RWPE2 (cell line): ENCODE data around the gene GPR12.

ENCODE experiments used
- ATAC-seq: fragments of 200-7000 bp; cut with Tn5 transposase; 3 replicates; pipeline ENCODE4 v1.9.1; 2021; ENCODE audit warnings: low read depth
- DNase-seq: peaks from one replicate; pipeline ENCODE4 v3.0.0-alpha.2; 2020; ENCODE audit warnings: low spot score
- H3K27ac ChIP-seq: fragments of 450-650 bp; 2 replicates; pipeline ENCODE4 v1.5.1; 2017; ENCODE audit warnings: mild to moderate bottlenecking; ENCODE audit not compliant: poor library complexity, severe bottlenecking
- H3K27me3 ChIP-seq: fragments of 250-450 bp; sonication (Bioruptor Pico); 2 replicates; pipeline ENCODE4 v1.5.1; 2021; ENCODE audit warnings: mild to moderate bottlenecking, moderate library complexity; ENCODE audit not compliant: insufficient read depth, poor library complexity, severe bottlenecking
- H3K36me3 ChIP-seq: fragments of 250-450 bp; sonication (Bioruptor Pico); 2 replicates; pipeline ENCODE4 v1.5.1; 2020; ENCODE audit warnings: low read depth, mild to moderate bottlenecking, moderate library complexity
- H3K4me1 ChIP-seq: fragments of 250-450 bp; sonication (Bioruptor Pico); 2 replicates; pipeline ENCODE4 v1.5.1; 2021; ENCODE audit warnings: mild to moderate bottlenecking, moderate library complexity; ENCODE audit not compliant: insufficient read depth, poor library complexity, severe bottlenecking
- H3K4me3 ChIP-seq: fragments of 250-450 bp; sonication (Bioruptor Pico); 2 replicates; pipeline ENCODE4 v1.5.1; 2021; ENCODE audit warnings: mild to moderate bottlenecking, moderate library complexity; ENCODE audit not compliant: severe bottlenecking
- H3K9me3 ChIP-seq: fragments of 250-450 bp; sonication (Bioruptor Pico); 2 replicates; pipeline ENCODE4 v1.5.1; 2021; ENCODE audit warnings: mild to moderate bottlenecking, moderate library complexity; ENCODE audit not compliant: severe bottlenecking
- TF ChIP-seq, protein P1 (sequence below): fragments of 450-650 bp; IDR thresholded peaks from one replicate; pipeline ENCODE4 v1.5.1; 2017; ENCODE audit warnings: mild to moderate bottlenecking, moderate library complexity; ENCODE audit not compliant: poor library complexity, severe bottlenecking

GPR12 gene

GRCh38 chr13:26713341-26713740, 47.2 kb downstream of the GPR12 start:
- Histone ChIP-seq H3K27ac (no peak overlapping the region), H3K4me3 (no peak overlapping the region), H3K9me3 (no peaks in the 10 kb centered on the region), H3K36me3 (no peaks in the 10 kb centered on the region), H3K27me3 (no peaks in the 10 kb centered on the region), H3K4me1 (no peaks in the 10 kb centered on the region)
- TF ChIP-seq, protein P1, sequence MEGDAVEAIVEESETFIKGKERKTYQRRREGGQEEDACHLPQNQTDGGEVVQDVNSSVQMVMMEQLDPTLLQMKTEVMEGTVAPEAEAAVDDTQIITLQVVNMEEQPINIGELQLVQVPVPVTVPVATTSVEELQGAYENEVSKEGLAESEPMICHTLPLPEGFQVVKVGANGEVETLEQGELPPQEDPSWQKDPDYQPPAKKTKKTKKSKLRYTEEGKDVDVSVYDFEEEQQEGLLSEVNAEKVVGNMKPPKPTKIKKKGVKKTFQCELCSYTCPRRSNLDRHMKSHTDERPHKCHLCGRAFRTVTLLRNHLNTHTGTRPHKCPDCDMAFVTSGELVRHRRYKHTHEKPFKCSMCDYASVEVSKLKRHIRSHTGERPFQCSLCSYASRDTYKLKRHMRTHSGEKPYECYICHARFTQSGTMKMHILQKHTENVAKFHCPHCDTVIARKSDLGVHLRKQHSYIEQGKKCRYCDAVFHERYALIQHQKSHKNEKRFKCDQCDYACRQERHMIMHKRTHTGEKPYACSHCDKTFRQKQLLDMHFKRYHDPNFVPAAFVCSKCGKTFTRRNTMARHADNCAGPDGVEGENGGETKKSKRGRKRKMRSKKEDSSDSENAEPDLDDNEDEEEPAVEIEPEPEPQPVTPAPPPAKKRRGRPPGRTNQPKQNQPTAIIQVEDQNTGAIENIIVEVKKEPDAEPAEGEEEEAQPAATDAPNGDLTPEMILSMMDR = no peak
- DNase-seq (no peak), ATAC-seq (no peak)

DNA sequence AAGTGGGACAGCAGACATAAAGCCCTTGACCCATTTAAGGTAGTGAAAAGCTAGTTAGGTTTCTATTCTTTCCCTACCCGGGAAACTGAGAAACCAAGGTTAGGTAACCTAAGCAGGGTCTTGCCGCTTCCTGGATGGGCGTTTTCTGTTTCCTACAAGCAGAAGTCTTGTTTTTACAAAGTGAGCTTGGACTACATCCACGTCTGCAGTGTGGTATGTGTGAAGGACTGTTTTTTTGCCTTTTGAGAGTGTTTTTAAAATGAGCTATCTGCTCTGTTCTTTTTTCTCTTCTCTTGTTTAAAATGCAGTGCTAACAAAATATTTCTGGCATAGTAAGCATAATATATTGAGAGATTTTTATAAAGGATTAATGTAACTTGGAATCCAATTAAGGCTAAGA, 49.4 kb downstream of the GPR12 start:
- no peaks in the 10 kb centered on the region for H3K36me3 ChIP-seq
- DNase-seq (no peak), ATAC-seq (no peak)
- TF ChIP-seq, protein P1 = no peak
- H3K4me1 ChIP-seq = no peaks in the 10 kb centered on the region
- no peak overlapping the region for H3K4me3 ChIP-seq
- no peak overlapping the region for H3K27ac ChIP-seq
- H3K9me3 ChIP-seq = no peaks in the 10 kb centered on the region
- H3K27me3 ChIP-seq = no peaks in the 10 kb centered on the region

- ATAC-seq = no peak
- Histone ChIP-seq H3K9me3 (no peaks in the 10 kb centered on the region), H3K27ac (no peak overlapping the region), H3K27me3 (no peaks in the 10 kb centered on the region), H3K36me3 (no peaks in the 10 kb centered on the region), H3K4me1 (no peaks in the 10 kb centered on the region), H3K4me3 (no peak overlapping the region)
- TF ChIP-seq, protein P1 = no peak
- no peak for DNase-seq
Observed at GRCh38 chr13:26710166-26710565, 50.4 kb downstream of the GPR12 start.

DNA sequence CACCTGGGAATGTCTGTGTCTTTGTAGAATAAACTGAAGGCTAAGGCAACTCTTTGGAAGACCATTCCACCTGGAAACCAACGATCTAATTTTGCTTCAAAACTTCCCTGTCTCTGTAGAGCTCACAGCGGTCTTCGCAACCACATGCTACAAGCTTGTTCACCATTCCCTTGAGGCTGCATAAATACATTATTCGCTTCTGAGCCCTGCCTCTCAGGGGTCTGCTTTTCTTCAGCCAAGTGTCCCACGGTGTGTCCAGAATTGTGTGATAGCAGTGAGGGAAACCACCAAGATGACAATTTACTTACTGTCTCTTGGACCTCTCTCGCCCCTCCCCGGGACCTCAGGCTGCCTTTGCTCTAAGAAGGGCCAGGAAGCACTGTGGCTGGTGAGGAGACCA, 51.1 kb downstream of the GPR12 start:
- TF ChIP-seq, protein P1 = no peak
- ATAC-seq (no peak), DNase-seq (no peak)
- no peaks in the 10 kb centered on the region for H3K9me3 ChIP-seq
- H3K27me3 ChIP-seq = no peaks in the 10 kb centered on the region
- no peaks in the 10 kb centered on the region for H3K36me3 ChIP-seq
- H3K4me3 ChIP-seq = no peak overlapping the region
- no peak overlapping the region for H3K27ac ChIP-seq
- no peaks in the 10 kb centered on the region for H3K4me1 ChIP-seq

DNA sequence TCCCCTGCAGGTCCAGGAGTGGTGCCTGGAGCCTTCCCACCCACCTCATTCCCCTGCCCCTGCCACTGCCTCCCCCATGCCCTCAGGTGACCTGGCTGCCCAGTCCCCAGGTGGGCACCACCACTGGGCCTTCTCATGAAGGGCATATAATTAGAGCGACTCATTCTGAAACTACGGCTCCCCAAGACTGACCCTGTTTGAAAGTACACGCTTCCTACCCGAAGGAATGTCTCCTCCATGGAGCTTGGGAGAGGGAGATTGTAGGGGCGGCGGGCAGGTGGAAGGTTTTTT, 52.6 kb downstream of the GPR12 start:
- Histone ChIP-seq H3K27ac (no peak overlapping the region), H3K4me1 (no peaks in the 10 kb centered on the region), H3K36me3 (no peaks in the 10 kb centered on the region), H3K27me3 (no peaks in the 10 kb centered on the region), H3K4me3 (no peak overlapping the region), H3K9me3 (no peaks in the 10 kb centered on the region)
- ATAC-seq (no peak), DNase-seq (no peak)
- TF ChIP-seq, protein P1 = peak; percentile 33
